Glomerular visceral epithelial cell (primary cell): Measurements from ENCODE around the gene ASTN2.

Experiments
- DNase-seq: peaks from one replicate; pipeline ENCODE4 v3.0.0-alpha.2; 2016; ENCODE audit errors: extremely low spot score

The ASTN2 gene

DNA sequence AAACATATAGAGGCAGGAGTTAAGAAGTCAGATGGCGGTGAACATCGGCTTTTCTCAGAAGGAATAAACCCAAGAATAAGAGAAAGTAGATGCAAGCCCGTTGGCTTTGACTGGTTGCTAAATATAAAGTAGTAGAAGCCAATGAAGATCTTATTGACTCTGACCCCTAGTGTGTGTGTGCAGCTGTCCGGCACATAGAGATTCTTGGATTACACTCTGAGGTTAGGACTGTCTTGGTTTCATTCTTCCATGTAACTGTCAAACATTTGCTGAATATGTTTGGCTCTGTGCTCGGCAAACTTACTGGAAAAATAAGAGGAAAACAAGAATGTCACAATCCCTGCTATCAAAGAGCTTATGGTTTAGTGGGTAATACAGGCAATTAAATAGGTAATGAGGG, 54.9 kb downstream of the ASTN2 start:
- DNase-seq, result no peak

DNA sequence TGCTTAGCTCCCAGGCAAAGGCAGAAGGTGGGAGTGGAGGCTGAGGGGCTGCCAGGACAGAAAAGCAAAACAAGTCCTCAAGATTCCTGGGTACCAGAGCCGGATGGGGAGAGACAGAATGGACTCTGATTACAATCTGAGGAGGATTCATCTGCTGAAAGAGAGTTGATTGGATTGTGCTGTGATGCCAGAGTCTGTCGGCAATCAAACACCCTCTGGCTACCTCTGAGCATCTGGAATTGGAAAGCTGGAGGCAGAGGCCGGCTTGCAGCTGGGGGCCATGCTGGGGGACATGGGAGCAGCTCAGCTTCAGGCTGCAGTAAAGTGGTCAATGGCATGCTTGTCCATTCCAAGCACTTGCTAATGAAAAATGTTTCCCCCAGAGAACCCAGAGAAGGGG, 59.3 kb downstream of the ASTN2 start:
- no peak for DNase-seq

DNA sequence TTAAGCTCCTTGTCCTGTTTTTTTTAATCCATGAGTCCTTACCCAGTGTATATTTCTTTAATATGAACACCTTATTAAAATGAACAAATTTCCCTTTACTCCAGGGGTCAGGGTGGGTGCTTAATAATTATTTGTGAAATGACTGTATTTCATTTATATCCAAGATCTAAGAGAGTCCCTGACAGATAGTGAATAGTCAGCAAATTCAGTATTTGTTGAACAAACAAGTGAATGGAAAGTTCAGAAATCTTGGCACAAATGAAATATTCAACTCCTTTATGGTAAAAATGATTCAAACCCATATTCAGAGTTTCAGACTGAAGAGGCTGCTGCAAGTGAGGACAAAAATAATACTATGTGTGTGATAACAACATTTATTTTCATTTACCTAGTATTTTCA, 59.9 kb downstream of the ASTN2 start:
- no peak for DNase-seq

DNA sequence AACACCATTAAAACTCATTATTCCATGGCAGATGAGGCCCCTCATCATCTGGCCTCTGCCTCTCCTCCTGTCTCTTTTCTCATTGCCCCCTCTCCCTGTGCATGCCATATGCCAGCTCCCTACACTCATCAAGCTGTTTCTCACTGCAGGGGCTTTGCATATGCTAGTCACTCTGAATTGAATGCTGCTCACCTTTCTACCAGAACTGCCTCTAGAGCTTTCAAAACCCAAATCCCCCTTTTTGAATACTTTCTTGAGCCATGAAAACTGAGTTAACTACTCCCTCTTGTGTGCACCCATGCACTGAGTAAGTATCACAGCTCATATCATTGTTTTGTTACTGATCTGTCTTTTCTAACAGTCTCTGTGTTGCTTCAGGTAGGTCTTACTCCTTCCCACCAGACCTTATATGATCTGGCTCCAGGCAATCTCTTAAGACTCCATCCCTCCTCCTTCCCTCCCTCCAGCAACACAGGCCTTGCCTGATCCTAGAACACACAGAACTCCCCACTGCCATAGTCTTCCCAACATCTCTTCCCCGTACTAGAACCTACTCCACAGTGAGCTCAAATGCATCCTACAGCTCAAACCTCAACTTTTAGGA, 60.5 kb downstream of the ASTN2 start:
- no peak for DNase-seq

DNA sequence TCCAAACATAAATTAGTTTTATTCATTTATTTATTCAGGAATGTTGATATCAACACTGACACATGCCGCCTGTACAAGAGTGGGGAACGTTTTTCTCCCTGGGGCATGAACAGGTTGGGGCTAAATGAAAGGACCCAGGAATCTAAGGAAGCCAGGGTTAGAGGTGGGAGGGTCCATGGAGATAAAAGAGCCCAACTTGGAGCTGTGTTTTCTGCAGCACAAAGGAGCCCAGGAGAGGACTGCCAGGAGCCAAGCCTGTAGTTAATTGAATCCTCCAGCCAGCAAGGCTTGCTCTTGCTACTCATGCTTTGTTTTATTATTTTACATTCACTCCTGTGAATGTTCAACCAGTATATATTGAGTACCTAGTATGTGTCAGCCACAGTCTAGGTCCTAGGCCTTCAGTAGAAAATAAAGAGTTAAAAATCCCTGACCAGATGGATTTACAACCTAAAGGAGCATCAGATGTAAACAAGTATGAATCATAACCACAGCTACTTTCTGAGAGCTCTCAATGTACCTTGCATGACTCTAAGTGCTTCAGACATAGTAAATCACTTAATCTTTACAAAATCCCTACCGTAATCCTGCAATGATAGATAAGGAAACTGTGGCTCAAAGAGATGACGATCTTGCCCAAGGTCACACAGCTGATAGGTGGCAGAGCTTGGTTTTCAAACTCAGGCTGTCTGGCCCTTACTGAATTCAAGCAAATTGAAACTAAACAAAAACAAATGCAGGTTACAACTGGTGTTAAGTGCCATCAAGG, 69.8 kb downstream of the ASTN2 start:
- DNase-seq, result no peak

DNA sequence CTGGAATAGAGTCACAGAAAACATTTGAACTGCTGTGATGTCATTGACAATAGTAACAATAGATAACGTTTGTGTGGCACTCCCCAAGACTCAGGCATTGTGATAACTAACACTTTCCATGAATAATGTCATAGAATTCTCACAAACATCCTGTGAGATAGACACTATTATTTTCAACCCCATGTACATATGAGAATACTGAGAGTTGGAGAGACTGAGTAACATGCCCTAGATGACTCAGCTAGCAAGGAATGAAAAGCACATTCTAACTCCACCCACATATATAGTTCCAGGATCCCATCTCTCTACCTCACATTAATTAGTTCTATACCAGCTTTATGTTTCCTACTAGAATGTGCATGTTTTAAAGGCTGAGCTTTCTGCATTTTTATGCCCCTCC, 71.4 kb downstream of the ASTN2 start:
- DNase-seq, result no peak

DNA sequence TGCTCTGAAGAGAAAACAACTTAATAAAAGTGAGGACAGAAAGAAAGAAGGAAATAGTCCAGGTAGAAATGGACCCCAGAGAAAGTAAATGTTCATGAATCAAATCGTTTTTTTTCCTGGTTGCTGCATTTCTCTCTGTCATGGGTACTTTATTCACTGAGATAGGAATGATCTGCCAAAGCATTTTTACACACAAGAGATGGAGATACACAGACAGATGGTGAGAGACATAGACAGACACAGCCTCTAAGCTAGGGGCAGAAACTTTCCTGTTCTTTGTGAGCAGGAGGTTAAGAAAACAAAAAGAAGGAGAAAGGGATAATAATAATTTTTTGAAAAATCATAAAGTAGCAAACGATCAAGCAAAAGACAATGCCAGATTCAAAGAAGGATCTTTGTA, 73.7 kb downstream of the ASTN2 start:
- DNase-seq, result no peak

DNA sequence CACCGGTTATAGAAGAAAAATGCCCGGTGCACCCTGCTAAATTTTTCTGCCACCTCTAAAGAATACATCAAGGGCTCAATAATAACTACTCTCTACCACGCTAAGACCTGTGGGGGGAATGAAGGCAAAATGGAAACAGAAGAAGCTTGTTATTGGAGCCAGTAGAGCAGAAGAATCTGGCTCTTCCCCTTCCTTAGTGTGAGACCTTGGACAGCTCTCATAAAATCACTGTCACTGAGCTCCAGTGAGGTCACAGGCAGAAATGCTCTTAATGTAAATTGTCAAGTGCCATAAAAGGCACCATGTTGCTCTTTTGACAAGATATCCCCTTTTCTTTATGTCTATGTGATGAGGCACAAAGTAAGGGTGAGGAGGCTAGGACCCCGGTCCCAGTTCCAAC, 74.4 kb downstream of the ASTN2 start:
- no peak for DNase-seq

DNA sequence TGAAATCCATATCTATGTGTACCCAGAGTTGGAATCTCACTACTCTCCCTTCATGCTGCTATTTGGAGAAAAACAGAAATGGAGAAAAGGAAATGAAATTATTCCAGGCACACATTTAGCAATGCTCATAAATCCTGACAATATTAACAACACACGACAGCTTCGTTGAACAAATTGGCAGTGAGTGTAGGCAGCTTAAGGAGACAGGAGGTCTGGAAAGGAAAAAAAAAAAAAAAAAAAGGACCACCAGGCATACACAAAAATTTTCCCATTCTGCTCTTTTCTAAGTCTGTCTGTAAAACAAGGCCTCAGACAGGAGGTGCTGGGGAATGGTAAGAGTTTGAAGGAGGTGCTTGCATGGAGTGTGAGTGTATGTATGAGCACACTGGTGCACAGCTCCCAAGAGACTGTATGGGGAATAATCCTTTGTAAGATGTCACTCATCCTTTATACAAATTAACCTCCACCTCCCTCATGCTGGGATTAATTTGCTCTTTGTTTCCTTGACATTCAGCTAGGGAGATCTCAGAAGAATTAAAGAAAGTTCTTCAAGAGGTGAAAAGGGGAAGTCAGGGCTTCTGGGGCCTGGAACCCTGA, 78.9 kb downstream of the ASTN2 start:
- no peak for DNase-seq

DNA sequence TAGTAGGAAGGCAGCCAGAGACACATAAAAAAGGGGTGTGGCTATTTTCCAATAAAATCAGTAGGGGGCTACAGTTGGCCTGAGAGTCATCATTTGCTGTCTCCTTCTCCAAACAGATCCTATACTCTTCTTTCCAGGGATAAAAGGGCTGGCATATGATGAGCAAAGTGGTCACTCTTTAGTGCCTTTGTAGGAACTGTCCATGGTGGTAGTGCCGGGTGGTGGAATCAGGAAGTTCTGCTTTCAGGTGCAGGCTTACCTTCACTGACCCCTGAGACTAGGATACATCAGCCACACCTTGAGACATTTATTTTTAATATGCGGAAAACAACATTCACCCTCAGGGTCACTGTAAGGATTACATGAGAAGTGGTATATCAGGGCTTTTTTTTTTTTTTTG, 80.8 kb downstream of the ASTN2 start:
- no peak for DNase-seq

DNA sequence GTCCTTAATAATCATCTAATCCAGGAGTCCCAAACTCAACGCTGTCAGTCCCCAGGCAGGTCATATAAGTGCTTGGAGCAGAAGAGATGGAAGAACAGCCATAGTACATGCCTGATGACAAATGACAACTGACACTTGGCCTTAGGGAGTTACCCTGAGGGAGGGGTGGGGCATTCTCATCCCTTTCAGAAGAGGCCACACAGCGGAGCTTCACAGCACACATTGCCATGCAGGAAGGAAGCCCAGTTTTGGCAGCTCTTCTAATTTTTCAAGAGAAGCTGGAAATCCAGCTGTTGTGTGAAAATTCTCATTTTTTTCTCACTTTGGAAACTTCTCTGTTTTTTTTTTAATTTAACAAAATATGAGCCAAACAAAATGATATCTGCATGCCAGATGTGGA, 89.0 kb downstream of the ASTN2 start:
- no peak for DNase-seq

DNA sequence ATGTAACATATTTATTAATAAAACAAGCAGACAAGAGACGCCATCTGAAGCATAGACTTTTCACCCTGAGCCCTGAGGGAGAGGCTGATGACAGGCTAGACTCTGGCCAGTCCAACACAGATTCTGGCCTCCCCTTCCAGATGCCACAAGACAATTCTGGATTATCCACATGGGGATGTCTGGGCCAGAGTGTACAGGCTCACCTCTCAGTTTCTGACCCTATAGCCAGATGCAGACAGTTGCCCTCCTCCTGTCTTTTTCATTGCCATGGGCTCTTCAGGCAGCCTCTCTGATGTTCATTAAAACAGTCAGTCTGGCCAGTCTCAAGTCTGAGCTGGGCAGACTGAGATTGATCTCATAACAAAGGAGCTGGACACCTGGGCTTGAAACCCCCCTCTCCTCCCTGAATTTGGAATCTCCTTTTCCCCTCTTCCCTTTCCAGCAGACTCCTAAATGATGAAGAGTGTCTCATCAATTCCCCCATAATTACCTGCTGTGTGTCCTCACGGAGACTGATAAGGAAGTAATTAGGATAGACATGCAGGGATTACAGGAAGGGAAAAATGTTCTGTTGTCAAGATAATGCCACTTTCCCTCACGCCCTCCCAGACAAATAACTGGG, 89.6 kb downstream of the ASTN2 start:
- DNase-seq, result no peak

DNA sequence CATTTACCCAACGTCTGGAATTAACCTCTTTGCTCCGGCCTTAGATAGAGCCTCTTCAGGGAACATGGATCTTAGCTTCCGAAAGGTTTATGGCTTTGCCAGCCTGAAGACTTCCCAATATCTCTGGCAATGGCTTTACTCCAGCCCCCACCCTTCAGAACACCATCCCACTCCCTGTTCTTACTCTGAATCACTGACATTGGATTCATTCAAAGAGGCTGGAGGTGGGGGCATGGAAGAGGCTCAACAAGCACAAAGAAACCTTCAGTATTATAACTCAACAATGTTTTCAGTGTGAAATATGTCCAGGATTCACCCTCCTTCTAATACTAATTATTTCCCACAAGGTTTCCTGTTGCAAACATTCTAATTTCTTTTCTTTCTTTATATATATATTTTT, 91.5 kb downstream of the ASTN2 start:
- no peak for DNase-seq

DNA sequence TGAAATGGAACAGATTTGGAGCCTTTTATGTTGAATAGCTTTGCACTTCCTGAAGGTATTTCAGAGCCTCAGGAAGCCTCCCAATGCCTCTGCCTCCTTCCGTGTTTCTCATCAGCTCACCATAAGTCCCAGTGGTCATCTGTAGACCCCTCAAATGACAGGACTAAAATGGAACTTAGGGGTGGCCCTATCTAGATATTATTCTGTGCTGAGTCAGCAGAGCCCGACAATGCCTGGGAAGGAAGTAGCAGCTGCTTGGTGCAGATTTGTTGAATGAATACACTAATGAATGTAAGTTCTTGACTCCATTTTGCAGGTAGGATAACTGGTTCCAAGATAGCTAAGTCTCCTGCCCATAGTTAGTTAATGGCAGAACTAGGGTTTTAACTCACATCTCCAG, 97.7 kb downstream of the ASTN2 start:
- DNase-seq, result no peak

DNA sequence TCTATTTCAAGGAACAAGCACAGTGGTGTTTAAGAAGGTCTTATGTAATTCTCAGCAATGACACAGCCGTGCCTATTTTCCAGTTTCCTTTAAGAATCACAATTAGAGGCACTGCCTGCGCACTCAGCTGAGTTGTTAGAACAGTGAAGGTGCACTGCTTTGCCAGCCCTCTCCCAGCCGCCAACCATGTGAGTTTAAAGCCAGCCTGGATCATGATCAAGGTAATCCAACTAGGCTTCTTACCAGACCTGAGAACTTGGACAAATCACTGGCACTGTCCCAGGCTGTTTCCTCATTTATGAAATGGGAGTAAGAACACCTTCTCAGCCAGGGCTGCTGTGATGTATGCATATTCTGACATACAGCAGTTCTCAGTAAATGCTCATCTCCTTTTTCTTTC, 99.6 kb downstream of the ASTN2 start:
- no peak for DNase-seq

DNA sequence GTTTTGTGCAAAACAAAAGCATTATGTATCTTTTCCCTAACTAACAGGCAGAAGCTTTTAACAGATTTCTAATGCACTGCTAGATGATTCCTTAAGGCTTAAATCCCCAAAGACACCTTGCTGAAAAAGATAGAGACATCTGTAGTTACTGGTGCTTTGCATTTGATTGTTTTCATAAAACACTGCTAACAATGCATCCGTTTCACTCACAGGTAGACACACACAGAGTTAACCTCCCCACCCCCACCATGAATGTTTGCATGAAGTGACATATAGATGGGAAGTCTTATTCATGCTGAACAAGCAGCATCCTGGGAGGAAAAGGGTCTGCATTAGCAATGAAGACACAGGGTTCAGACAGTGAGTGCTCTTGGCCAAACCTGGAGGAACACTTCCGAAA, 100.9 kb downstream of the ASTN2 start:
- no peak for DNase-seq

DNA sequence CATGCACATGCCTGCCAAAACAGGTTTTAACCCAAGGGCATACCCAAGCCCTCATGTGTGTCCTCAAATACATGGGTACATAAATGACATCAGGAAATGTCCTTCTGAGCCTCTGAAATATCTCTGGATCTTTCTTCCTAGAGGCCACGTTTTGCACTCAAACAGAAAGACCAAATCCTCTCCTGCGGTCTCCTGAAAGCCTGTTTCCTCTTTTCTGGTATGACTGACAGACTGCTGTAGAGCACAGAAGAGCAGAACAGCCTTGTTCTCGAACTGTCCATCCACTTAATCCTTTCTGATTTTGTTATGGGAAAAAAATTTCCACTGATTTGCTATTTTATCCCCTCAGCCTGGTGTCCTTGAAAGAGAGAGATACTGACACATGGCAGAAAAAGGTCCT, 107.2 kb downstream of the ASTN2 start:
- no peak for DNase-seq

DNA sequence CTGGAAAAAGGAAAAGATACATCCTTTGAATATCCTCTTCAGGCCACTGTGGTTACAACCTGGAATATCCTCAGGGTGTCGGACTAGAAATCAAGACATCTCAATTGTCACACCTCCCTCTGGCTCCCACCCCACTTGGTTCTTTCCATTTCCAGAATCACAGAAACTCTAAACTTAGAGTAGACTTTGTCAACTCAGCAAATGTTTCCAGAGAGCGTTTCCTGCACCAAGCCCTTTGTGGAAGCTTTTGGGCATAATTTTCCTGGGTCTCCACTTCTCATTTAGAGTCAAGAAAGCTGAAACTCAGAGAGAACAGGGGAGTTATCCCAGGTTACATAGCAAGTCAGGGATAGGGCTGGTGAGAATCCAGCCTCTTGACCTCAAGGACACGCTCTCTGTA, 108.8 kb downstream of the ASTN2 start:
- no peak for DNase-seq

DNA sequence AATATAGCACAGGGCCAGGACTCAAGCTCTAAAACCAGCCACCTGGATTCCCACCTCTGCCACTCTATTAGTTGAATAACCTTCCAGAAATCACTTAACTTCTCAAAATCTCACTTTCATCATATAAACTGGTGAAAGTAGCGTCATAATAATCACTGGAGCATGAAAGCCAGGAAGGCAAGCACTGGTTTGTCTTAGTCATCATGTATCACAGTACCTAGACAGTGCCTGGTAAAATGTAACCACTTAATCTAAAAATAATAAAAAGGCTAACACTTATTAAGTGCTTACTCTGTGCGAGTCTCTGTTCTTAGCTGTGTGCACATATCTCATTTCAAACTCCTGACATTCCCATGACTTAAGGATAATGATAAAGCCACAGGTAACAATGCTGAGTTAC, 109.4 kb downstream of the ASTN2 start:
- peak; percentile 41 for DNase-seq

DNA sequence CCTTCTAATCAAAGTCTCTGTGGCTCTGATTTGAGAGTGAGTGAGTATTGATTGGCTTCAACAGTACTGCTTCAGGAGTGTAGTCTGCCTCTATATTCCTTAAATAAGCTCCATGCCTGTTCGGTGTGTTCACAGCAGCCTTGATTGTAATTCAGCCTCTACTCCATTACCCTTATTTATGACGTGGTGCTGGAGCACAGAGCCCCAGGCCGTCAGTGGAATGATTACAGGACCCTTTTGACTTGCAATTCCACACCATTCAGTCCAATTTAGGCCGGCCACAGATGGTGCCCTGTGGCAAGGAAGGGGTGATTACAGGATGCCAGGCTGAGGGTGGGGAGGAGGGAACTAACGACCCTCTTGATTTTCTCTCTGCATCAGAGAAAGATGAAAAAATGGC, 110.3 kb downstream of the ASTN2 start:
- DNase-seq, result no peak

DNA sequence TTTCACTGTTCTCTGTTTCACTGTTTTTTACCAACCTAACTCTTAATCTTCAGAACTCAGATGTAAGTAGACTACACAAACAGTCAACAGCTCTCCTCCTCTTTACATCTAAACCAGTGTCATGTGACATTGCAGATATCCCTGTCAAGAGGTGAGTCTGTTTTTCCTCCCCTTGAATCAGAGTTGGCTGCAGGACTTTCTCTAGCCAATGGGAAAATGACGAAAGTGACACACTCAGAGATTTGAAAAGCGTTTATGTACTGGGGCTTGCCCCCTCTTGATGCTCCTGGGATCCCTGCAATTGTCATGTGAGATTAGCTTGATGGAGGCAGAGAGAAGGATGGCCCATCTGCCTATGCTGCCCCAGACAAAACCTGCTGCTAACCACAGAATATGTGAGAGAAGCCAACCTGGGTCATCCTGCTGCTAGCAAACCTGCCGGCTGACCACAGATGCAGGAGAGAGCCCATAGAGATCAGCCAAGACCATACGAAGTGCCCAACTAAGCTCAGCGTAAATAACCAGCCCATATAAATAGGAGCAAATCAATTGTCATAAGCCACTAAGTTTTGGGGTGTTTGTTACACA, 111.1 kb downstream of the ASTN2 start:
- no peak for DNase-seq

DNA sequence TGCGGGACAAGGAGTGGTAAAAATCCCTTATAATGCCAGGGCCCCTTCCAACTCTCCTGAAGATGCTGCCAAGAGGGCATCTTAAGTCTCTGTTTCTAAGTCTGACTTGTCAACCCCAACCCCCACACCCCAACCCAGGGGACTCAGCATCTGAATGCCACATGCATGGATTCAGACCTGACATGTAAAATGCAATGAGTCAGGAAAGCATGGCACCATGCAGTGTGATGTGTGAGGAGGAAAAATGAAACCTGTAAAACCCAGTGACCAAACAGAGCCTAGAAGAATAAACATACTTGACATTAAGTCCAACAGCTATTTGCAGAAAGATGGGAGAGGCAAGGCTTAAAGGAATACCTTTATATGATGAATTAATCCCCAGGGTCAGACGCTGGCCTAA, 112.4 kb downstream of the ASTN2 start:
- no peak for DNase-seq
